ENCODE results near the gene RNPEP.
"Not testable (repeated sequence)": the region's sequence is repeated elsewhere in the genome, so short reads cannot be mapped to it uniquely, and the experiment has no call there.

RNPEP gene

DNA sequence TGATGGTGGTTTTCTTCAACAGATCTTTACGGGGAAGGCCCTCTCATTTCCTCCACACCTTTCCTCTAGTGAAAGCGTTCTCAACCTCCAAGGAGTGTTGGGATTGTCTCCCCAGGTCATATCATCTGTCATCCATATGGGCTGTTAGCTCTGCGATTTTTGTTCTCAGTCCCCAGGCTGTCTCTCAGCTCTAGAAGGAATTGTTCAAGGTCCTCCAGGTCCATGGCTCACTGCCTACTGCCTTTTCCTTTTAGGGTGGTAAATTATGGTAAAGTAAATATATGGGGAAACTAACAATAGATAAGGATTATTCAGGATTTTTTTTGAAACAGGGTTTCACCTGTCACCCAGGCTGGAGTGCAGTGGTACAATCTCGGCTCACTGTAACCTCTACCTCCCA, 65.5 kb downstream of the RNPEP start:
- 93% methylated on average over 3 of the region's 4 CpGs for WGBS (ENCODE audit: insufficient coverage)
- POLR2A ChIA-PET: no interaction called here
- Histone ChIP-seq H3K9me3 (ENCODE audit: control extremely low read depth in 1 of 5, control insufficient read depth in 4 of 5, insufficient read depth in 2 of 5, low read depth in 1 of 5, low read length in 4 of 5) (no peaks in the 10 kb centered on the region), H3K27me3 (replicated peaks in 2 of 5; ENCODE audit: control insufficient read depth in 4 of 5, insufficient read depth in 5 of 5, low read length in 4 of 5) (peaks cover 0 to 2% (median 0%) of the 10 kb centered on the region in 5 experiments), H3K4me1 (ENCODE audit: control extremely low read depth in 1 of 4, control insufficient read depth in 4 of 4, insufficient read depth in 4 of 4, low read length in 3 of 4) (no peaks in the 10 kb centered on the region), H3K4me3 (ENCODE audit: control insufficient read depth in 1 of 7, extremely low read depth in 1 of 7, insufficient read depth in 4 of 7, low read depth in 2 of 7, low read length in 6 of 7) (no peak overlapping the region), H3K36me3 (ENCODE audit: control insufficient read depth in 4 of 4, insufficient read depth in 4 of 4, low read length in 3 of 4) (no peaks in the 10 kb centered on the region), H3K27ac (ENCODE audit: insufficient read depth in 1 of 2, low read depth in 1 of 2, low read length in 2 of 2, poor library complexity in 1 of 2, severe bottlenecking in 2 of 2) (no peak overlapping the region)
- CTCF ChIA-PET: interaction anchor here (1.6 kb wide), 1 partner anchor 11 kb away, joined by 4 read pairs; no protein-coding TSS in a partner anchor
- no peak for DNase-seq

DNA sequence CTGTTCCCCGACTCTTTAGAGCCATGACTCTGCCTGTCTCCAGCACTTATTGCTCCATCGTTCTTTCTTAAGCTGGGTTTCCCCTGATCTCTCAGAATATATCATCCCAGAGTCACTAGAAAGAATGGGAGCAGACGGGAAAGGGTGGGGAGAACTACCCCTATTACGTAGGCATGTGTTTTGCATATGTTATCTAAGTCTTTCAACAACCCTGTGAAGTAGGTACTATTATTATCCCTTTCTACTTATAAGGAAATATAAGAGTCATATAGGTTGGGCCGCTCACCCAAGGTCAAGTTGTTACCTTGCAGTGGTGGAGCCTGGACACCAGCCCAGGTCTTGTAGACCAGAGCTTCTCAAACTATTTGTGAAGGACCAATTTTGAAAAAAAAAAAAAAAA, 66.7 kb downstream of the RNPEP start:
- DNase-seq: no peak
- H3K36me3 ChIP-seq (ENCODE audit: control insufficient read depth in 4 of 4, insufficient read depth in 4 of 4, low read length in 3 of 4): no peaks in the 10 kb centered on the region
- no peaks in the 10 kb centered on the region for H3K4me1 ChIP-seq (ENCODE audit: control extremely low read depth in 1 of 4, control insufficient read depth in 4 of 4, insufficient read depth in 4 of 4, low read length in 3 of 4)
- WGBS (ENCODE audit: insufficient coverage): 80% methylated on average over 1 of the region's 5 CpGs
- H3K4me3 ChIP-seq (ENCODE audit: control insufficient read depth in 1 of 7, extremely low read depth in 1 of 7, insufficient read depth in 4 of 7, low read depth in 2 of 7, low read length in 6 of 7): no peak overlapping the region
- no peak overlapping the region for H3K27ac ChIP-seq (ENCODE audit: insufficient read depth in 1 of 2, low read depth in 1 of 2, low read length in 2 of 2, poor library complexity in 1 of 2, severe bottlenecking in 2 of 2)
- H3K9me3 ChIP-seq (ENCODE audit: control extremely low read depth in 1 of 5, control insufficient read depth in 4 of 5, insufficient read depth in 2 of 5, low read depth in 1 of 5, low read length in 4 of 5): no peaks in the 10 kb centered on the region
- ChIA-PET CTCF (interaction anchor here (1.0 to 1.6 kb wide), 2 partner anchors 10 to 1412 kb away, joined by 3 to 4 read pairs; no protein-coding TSS in a partner anchor), POLR2A (no interaction called here)
- H3K27me3 ChIP-seq (replicated peaks in 2 of 5; ENCODE audit: control insufficient read depth in 4 of 5, insufficient read depth in 5 of 5, low read length in 4 of 5): peaks cover 0 to 2% (median 0%) of the 10 kb centered on the region in 5 experiments

DNA sequence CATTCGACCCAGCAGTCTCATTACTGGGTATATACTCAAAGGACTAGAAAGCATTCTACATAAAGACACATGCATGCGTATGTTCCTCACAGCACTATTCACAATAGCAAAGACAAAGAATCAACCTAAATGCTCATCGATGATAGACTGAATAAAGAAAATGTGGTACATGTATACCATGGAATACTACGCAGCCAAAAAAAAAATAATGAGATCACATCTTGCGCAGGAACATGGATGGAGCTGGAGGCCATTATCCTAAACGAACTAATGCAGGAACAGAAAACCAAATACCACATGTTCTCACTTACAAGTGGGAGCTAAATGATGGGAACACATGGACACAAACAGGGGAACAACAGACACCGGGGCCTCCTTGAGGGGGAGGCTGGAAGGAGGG, 71.6 kb downstream of the RNPEP start:
- H3K4me1 ChIP-seq (ENCODE audit: control extremely low read depth in 1 of 4, control insufficient read depth in 4 of 4, insufficient read depth in 4 of 4, low read length in 3 of 4): no peaks in the 10 kb centered on the region
- no peaks in the 10 kb centered on the region for H3K36me3 ChIP-seq (ENCODE audit: control insufficient read depth in 4 of 4, insufficient read depth in 4 of 4, low read length in 3 of 4)
- no peak overlapping the region for H3K4me3 ChIP-seq (ENCODE audit: control insufficient read depth in 1 of 7, extremely low read depth in 1 of 7, insufficient read depth in 4 of 7, low read depth in 2 of 7, low read length in 6 of 7)
- H3K27me3 ChIP-seq (replicated peaks in 2 of 5; ENCODE audit: control insufficient read depth in 4 of 5, insufficient read depth in 5 of 5, low read length in 4 of 5): no peaks in the 10 kb centered on the region
- ChIA-PET POLR2A (interaction anchor here (0.6 kb wide), 1 partner anchor 23 kb away, joined by 6 read pairs; no protein-coding TSS in a partner anchor), CTCF (no interaction called here)
- H3K27ac ChIP-seq (ENCODE audit: insufficient read depth in 1 of 2, low read depth in 1 of 2, low read length in 2 of 2, poor library complexity in 1 of 2, severe bottlenecking in 2 of 2): no peak overlapping the region
- WGBS (ENCODE audit: insufficient coverage): 91% methylated on average over 4 of the region's 7 CpGs
- DNase-seq: no peak
- H3K9me3 ChIP-seq (ENCODE audit: control extremely low read depth in 1 of 5, control insufficient read depth in 4 of 5, insufficient read depth in 2 of 5, low read depth in 1 of 5, low read length in 4 of 5): no peaks in the 10 kb centered on the region

DNA sequence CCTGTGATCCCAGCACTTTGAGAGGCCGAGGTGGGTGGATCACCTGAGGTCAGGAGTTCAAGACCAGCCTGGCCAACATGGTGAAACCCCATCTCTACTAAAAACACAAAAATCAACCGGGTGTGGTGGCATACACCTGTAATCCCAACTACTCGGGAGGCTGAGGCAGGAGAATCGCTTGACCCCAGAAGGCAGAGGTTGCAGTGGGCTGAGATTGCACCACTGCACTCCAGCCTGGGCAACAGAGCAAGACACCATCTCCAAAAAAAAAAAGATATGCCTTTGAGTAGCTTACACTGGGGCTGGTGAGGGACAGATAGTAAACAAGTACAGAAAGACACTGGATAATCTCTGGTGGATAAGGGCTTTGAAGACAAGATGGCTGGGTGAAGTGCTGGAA, 72.2 kb downstream of the RNPEP start:
- POLR2A ChIA-PET: interaction anchor here (0.6 kb wide), 1 partner anchor 24 kb away, joined by 6 read pairs; no protein-coding TSS in a partner anchor
- H3K36me3 ChIP-seq (ENCODE audit: control insufficient read depth in 4 of 4, insufficient read depth in 4 of 4, low read length in 3 of 4); H3K4me3 ChIP-seq (ENCODE audit: control insufficient read depth in 1 of 7, extremely low read depth in 1 of 7, insufficient read depth in 4 of 7, low read depth in 2 of 7, low read length in 6 of 7); DNase-seq; CTCF ChIA-PET; H3K9me3 ChIP-seq (ENCODE audit: control extremely low read depth in 1 of 5, control insufficient read depth in 4 of 5, insufficient read depth in 2 of 5, low read depth in 1 of 5, low read length in 4 of 5); H3K27ac ChIP-seq (ENCODE audit: insufficient read depth in 1 of 2, low read depth in 1 of 2, low read length in 2 of 2, poor library complexity in 1 of 2, severe bottlenecking in 2 of 2); H3K4me1 ChIP-seq (ENCODE audit: control extremely low read depth in 1 of 4, control insufficient read depth in 4 of 4, insufficient read depth in 4 of 4, low read length in 3 of 4); H3K27me3 ChIP-seq (replicated peaks in 2 of 5; ENCODE audit: control insufficient read depth in 4 of 5, insufficient read depth in 5 of 5, low read length in 4 of 5): not testable (repeated sequence)
- 100% methylated on average over 1 of the region's 4 CpGs for WGBS (ENCODE audit: insufficient coverage)

Measured in common myeloid progenitor, CD34-positive (primary cell).